ENCODE data around the gene PCDH19. TPM values are rescaled to one million over a fixed set of nuclear protein-coding genes. Genes with fewer than 3 reads are reported as not detected.

PCDH19 gene
- total RNA-seq, 1 experiment from 2014 or later = 0.70 TPM

DNA sequence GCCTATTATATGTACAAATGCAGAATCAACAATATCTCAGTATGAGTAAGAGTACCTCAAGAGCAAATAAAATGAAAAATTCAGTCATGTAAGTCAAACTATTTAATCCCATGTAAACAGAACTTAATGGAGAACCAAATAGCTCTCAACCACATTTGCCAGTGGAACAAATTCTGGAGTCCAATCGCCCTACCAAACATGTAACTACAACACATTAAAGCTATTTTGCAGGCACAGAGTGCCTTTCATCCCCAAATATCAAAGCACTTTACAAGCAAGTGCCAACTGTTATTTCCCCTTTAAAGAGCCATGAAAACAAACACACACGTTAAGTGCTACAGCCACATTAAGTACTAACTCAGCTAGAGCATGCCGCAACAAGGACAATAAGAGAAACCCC, 51.3 kb downstream of the PCDH19 start:
- H3K9me3 Mint-ChIP-seq (ENCODE audit: unreplicated experiment) = no peaks in the 10 kb centered on the region
- no peaks in the 10 kb centered on the region for H3K36me3 Mint-ChIP-seq (ENCODE audit: insufficient read depth, unreplicated experiment)
- no peak for DNase-seq (ENCODE audit: unreplicated experiment)
- CTCF ChIA-PET = interaction anchor here (0.6 to 4.4 kb wide), 5 partner anchors 9 to 1054 kb away, joined by 3 to 30 read pairs (median 4); no protein-coding TSS in a partner anchor
- BruUV-seq (replicated peaks) = no TSS peak
- POLR2A ChIA-PET = no interaction called here
- intact Hi-C loops (cut with micrococcal nuclease) = no loop called here
- H3K4me1 Mint-ChIP-seq (ENCODE audit: insufficient read depth, unreplicated experiment) = no peaks in the 10 kb centered on the region
- no peak overlapping the region for H3K4me3 Mint-ChIP-seq (ENCODE audit: unreplicated experiment)
- peaks cover 52% of the 10 kb centered on the region for H3K27me3 Mint-ChIP-seq (ENCODE audit: insufficient read depth, unreplicated experiment)
- H3K27ac Mint-ChIP-seq (ENCODE audit: low read depth, unreplicated experiment) = no peak overlapping the region
- TF ChIP-seq, protein P1, sequence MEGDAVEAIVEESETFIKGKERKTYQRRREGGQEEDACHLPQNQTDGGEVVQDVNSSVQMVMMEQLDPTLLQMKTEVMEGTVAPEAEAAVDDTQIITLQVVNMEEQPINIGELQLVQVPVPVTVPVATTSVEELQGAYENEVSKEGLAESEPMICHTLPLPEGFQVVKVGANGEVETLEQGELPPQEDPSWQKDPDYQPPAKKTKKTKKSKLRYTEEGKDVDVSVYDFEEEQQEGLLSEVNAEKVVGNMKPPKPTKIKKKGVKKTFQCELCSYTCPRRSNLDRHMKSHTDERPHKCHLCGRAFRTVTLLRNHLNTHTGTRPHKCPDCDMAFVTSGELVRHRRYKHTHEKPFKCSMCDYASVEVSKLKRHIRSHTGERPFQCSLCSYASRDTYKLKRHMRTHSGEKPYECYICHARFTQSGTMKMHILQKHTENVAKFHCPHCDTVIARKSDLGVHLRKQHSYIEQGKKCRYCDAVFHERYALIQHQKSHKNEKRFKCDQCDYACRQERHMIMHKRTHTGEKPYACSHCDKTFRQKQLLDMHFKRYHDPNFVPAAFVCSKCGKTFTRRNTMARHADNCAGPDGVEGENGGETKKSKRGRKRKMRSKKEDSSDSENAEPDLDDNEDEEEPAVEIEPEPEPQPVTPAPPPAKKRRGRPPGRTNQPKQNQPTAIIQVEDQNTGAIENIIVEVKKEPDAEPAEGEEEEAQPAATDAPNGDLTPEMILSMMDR (IDR thresholded peaks at IDR 0.05; ENCODE audit: unreplicated experiment) = no peak

DNA sequence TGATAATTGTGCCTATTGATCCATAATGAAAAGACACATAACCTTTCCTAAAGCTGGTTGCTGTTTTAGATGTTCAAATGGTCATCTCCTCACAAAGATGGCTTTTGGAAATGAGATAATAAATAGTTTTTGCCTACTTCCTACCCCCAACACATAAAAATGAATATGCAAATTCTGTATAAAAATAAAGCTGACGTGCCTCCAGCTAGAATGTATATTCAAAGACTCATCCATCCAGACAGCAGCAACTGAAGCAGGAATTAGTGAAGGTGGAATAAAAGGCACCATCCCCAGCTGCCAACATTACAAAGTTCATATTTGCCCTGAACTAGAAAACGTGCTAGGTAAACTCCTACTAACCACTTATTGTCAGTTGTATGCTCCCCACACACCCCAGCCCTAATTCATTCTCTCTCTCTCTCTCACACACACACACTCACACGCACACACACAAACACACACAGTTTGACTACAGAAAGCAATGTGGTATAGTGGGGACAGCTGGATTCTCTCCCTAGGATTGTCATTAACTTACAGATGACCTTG, 53.6 kb downstream of the PCDH19 start:
- TF ChIP-seq, protein P1 (IDR thresholded peaks at IDR 0.05; ENCODE audit: unreplicated experiment) = no peak
- ChIA-PET CTCF (interaction anchor here (1.1 to 4.4 kb wide), 2 partner anchors 11 to 23 kb away, joined by 3 to 30 read pairs; no protein-coding TSS in a partner anchor), POLR2A (no interaction called here)
- no peak for DNase-seq (ENCODE audit: unreplicated experiment)
- no peaks in the 10 kb centered on the region for H3K9me3 Mint-ChIP-seq (ENCODE audit: unreplicated experiment)
- H3K27me3 Mint-ChIP-seq (ENCODE audit: insufficient read depth, unreplicated experiment) = peaks cover 63% of the 10 kb centered on the region
- peaks cover 8% of the 10 kb centered on the region for H3K4me1 Mint-ChIP-seq (ENCODE audit: insufficient read depth, unreplicated experiment)
- BruUV-seq (replicated peaks) = no TSS peak
- H3K27ac Mint-ChIP-seq (ENCODE audit: low read depth, unreplicated experiment) = no peak overlapping the region
- no peaks in the 10 kb centered on the region for H3K36me3 Mint-ChIP-seq (ENCODE audit: insufficient read depth, unreplicated experiment)
- intact Hi-C loops (cut with micrococcal nuclease) = no loop called here
- no peak overlapping the region for H3K4me3 Mint-ChIP-seq (ENCODE audit: unreplicated experiment)

DNA sequence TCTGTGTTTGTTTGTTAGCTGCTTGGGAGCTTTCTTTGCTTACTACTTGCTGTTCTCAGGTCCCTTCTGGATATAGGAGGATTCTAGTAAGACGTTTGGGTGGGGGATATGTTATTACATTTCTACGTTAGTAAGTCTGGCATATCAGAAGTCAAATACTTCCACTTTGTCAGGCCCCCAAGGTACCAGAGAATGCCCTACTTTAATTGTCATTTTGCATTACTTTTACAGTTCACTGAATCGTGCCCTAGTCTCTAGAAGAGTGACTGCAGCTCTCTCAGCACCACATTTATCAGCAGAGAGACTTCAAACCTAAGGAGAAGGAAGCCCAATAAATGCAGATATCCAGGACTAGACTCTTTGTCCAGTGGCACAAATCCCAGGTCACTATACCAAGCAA, 54.4 kb downstream of the PCDH19 start:
- CTCF ChIA-PET = interaction anchor here (0.6 to 4.4 kb wide), 2 partner anchors 12 to 94 kb away, joined by 3 to 30 read pairs; no protein-coding TSS in a partner anchor
- POLR2A ChIA-PET = no interaction called here
- TF ChIP-seq, protein P1 (IDR thresholded peaks at IDR 0.05; ENCODE audit: unreplicated experiment) = no peak
- Mint-ChIP-seq H3K9me3 (ENCODE audit: unreplicated experiment) (no peaks in the 10 kb centered on the region), H3K27ac (ENCODE audit: low read depth, unreplicated experiment) (no peak overlapping the region), H3K4me1 (ENCODE audit: insufficient read depth, unreplicated experiment) (peaks cover 8% of the 10 kb centered on the region), H3K4me3 (ENCODE audit: unreplicated experiment) (no peak overlapping the region), H3K36me3 (ENCODE audit: insufficient read depth, unreplicated experiment) (no peaks in the 10 kb centered on the region), H3K27me3 (ENCODE audit: insufficient read depth, unreplicated experiment) (peaks cover 65% of the 10 kb centered on the region)
- intact Hi-C loops (cut with micrococcal nuclease) = no loop called here
- DNase-seq (ENCODE audit: unreplicated experiment) = no peak
- BruUV-seq (replicated peaks) = no TSS peak

DNA sequence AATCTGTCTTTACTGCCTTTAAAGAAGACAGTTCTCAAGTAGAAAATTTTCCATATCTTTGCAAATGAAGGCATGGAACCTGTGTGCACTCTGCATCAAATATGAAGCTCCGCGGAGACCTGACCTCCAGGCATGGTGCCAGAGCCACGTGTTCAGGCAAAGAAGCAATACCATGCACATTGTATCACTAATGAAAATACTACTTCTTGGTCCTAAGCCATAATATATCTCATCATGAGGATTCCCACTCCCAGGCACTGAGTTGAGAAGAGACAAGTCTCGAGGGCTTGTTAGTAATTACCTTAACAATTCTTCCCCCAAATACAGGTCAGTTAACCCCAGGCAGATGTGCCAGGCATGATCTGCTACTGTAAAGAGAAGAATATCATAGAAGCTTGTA, 56.7 kb downstream of the PCDH19 start:
- TF ChIP-seq, protein P1 (IDR thresholded peaks at IDR 0.05; ENCODE audit: unreplicated experiment) = no peak
- intact Hi-C loops (cut with micrococcal nuclease) = no loop called here
- POLR2A ChIA-PET = interaction anchor here (0.8 kb wide), 1 partner anchor 146 kb away, joined by 4 read pairs; no protein-coding TSS in a partner anchor
- peak; percentile 50 for DNase-seq (ENCODE audit: unreplicated experiment)
- Mint-ChIP-seq H3K27ac (ENCODE audit: low read depth, unreplicated experiment) (no peak overlapping the region), H3K27me3 (ENCODE audit: insufficient read depth, unreplicated experiment) (peaks cover 65% of the 10 kb centered on the region), H3K9me3 (ENCODE audit: unreplicated experiment) (no peaks in the 10 kb centered on the region), H3K36me3 (ENCODE audit: insufficient read depth, unreplicated experiment) (no peaks in the 10 kb centered on the region), H3K4me1 (ENCODE audit: insufficient read depth, unreplicated experiment) (peaks cover 8% of the 10 kb centered on the region), H3K4me3 (ENCODE audit: unreplicated experiment) (no peak overlapping the region)
- BruUV-seq (replicated peaks) = no TSS peak
- CTCF ChIA-PET = interaction anchor here (0.8 kb wide), 1 partner anchor 15 kb away, joined by 3 read pairs; no protein-coding TSS in a partner anchor
